GM12874 (cell line): ENCODE measurements around the gene ATOSA.

ENCODE experiments used
- CTCF ChIP-seq: IDR thresholded peaks from 2 replicates; pipeline ENCODE4 v1.5.1; 2011; ENCODE audit warnings: low read depth, mild to moderate bottlenecking, control low read depth, low read length, moderate library complexity; ENCODE audit not compliant: insufficient read depth

The ATOSA gene

GRCh38 chr15:52661909-52662308 lies 17.3 kb downstream of the ATOSA start:
- no peak for TF ChIP-seq CTCF

- no peak for TF ChIP-seq CTCF
These were observed 19.0 kb downstream of the ATOSA start for GRCh38 chr15:52660192-52660591.

DNA sequence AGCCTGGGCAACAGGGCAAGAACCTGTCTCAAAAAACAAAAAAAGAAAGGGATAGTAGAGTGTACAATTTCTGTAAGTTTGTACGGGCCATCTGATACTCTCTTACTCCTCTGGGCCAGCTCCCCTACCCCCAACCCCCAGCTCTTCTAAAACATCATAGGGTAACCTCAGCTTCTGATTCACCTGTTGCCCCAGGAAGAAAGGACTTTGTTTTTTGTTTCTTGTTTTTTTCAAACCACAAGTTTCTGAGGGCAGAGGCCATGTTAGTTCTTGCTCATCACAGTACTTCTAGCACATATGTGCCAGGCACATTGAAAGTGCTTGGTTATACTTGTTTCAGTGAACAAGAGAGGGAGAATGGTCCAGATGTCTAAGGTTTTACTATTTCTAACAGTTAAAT lies 20.2 kb downstream of the ATOSA start:
- TF ChIP-seq CTCF: no peak

GRCh38 chr15:52657338-52657737 lies 21.9 kb downstream of the ATOSA start:
- no peak for TF ChIP-seq CTCF

DNA sequence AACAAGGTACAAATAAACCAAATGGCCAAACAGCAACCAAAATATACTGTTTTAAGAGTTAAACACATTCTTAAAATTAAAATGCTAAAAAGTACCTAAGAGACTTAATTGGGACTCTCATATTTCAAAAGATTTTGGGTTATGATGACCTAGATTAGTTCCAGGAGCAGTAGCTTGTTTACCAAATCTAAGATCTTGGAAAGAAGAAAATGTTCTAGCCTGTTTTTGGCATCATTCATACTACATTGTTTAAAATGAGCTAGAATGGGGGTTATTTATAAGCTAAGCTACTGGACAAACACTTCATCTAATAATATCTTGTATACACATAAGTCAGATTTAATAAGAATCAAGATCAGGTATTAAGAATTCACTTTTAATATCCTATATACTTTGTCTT lies 22.8 kb downstream of the ATOSA start:
- no peak for TF ChIP-seq CTCF

DNA sequence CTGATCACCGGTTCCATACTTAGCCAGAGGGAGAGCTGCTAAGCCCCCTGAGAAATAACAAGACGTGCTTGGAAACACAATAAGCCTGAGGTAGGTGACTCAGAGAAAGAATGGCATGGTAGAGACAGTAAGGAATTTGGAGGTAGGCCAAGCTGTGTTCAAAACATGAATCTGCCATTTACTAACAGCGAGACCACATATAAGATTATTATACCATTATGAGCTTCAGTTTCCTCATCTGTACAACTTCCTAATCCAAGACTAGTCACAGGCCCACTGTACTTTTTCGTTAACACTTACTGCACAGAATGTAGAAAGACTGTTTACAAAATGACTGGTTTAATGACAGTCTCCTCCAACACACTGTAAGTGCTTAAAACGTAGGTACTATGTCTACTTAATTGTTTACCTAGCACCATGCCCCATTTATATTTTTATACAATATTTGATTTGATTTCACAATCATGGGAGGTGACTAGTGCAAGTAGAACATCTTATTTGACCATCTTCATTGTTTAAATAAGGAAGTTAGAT lies 25.7 kb downstream of the ATOSA start:
- no peak for TF ChIP-seq CTCF

DNA sequence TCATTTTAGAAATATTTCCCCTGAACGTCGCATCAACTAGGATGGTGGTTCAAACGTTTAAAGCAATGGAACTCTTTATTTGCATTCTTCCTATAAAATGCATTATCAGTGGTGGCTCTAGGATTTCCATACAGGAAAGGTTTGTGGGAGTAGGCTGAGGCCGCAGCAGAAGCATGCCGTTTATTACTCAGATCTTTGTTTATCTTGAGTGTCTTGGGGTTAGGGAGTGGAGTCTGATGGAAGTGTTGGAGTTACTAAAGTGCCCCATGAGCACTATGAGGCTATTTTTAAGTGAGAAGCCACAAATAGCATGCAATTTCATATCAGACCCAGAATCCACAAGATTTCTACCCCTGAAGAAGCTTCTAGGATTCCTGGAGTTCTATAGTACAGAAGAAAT lies 26.2 kb downstream of the ATOSA start:
- TF ChIP-seq CTCF: no peak
